ENCODE data around the gene CAMK2G.

GRCh38 chr10:73876971-73877370 is 2.6 kb upstream of the CAMK2G start:
- TF ChIP-seq CTCF (IDR thresholded peaks at IDR 0.05): no peak
- no peak for TF ChIP-seq POLR2AphosphoS5 (IDR thresholded peaks at IDR 0.05)
